Islet precursor cell (in vitro differentiated cells): ENCODE results near the gene ZNF248.
"Not testable (repeated sequence)": the region's sequence is repeated elsewhere in the genome, so short reads cannot be mapped to it uniquely, and the experiment has no call there.

Experiments
- DNase-seq: peaks from one replicate; pipeline ENCODE4 v3.0.0-alpha.2; 2018

Gene ZNF248

DNA sequence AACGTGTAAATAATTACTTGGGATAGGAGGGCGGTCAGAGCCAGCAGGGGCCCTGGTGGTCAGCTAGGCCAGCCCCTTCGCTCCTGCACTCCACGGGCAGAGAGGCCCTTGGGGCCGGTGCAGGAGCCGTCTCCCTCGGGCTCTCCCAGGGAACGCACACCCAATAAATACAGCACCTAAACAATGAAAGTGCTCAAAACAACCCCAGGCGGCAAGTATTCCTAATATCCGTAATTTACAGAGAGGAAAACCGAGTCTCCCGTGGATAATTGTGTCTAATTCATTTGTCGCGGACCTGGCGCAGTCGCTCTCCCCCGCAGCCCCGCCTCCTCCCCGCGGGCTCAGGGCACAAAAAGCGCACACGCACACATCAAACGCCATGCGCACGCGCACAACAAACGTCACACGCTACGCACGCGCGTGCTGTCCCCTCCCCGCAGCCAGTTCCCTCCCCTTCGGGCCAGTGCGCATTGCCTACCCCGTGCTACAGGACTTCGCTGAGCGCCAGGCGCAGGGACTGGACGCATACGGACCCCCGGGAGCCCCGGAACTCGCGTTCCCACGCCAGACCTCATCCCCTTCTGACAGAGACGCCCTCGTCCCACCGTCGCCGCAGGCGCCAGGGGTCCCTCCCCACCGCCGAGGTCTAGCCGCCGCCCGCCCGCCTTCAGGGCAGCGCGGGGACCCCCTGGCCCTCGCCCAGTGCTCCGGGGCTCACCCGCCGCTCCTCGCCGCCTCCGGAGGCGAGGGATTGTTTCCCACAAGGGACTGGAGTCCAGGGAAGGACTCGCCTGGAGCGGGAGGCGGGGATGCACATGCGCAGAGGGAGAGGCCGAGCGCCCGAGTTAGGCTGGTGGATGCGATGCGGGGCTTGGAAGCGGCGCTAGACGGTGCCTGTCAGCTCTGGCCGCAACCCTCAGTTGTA, at the start of gene ZNF248:
Gene ZNF248, minus strand, starts transcription at position 324 of the 925 bp plus-strand sequence. CDS start 1,300 bp downstream, outside the sequence.
- no peak for DNase-seq

DNA sequence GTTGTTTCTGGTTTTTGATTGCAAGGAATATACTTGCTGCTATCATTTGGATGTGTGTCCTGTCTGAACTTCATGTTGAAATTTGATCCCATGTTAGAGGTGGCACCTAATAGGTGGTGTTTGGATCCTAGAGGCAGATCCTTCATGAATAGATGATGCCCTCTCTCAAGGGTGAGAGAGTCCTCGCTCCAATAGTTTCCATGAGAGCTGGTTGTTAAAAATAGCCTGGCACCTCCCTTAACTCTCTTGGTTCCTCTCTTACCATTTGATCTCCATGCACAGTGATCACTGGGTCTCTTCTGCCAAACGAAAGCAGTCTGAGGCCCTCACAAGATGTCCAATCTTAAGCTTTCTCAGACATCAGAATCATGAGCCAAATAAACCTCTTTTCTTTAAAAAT, 49.0 kb upstream of the ZNF248 start:
- DNase-seq: no peak

DNA sequence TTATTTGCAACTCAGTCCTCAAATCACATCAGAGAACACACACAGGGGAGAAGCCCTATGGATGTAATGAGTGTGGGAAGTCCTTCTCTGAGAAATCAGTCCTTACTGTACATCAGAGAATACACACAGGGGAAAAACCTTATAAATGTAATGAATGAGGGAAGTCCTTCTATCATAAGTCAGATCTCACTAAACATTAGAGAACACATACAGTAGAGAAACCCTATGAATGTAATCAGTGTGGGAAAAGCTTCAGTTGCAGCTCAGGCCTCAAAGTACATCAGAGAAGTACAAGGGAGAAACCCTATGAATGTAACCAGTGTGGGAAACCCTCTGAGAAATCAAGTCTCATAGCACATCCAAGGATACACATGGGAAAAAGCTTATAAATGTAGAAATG, 39.0 kb upstream of the ZNF248 start:
- no peak for DNase-seq

DNA sequence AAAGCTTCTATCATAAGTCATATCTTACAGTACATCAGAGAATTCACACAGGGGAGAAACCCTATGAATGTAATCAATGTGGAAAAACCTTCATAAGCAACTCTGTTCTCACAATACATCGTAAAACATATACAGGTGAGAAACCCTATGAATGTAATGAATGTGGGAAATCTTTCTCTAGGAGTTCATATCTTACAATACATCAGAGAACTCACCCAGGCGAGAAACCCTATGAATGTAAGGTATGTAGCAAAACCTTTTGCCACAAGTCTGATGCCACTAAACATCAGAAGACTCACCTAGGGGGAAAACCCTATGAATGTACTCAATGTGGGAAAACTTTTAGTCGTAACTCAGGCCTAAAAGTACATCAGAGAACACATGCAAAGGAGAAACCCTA, 38.3 kb upstream of the ZNF248 start:
- DNase-seq: no peak

DNA sequence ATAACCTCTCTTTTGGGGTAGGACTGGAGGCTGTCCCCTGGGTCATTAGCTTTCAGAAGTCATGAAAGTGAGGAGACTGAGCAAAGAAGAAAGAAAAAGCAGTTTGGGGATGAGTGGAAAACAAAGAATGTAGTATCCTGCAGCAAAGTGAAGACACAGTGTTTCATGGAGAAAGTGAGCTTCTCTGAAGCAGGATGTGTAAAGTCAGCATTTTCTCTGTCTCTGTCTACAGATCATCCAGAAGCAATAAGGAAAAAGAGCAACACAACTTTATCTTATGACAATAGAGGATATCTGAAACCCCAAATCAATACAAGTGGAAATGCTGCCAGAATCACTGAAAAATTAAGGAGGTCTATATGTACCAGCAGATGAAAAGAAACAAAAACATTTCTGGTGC, 28.4 kb upstream of the ZNF248 start:
- no peak for DNase-seq

DNA sequence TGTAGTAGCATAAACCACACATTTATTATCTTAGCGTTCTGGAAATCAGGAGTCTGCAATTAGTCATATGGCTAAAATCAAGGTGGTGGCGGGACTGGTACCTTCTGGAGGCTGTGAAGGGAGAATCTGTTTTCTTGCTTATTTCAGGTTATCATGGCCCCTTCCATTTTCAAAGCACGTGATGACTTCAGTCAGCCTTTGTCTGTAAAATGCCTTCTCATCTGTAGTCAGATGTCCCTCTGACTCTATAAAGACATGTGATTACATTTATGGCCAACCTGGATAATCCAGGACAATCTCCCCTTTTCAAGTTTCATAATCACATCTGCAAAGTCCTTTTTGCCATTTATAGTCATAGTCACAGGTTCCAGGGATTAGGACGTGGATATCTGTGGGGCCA, 15.5 kb upstream of the ZNF248 start:
- DNase-seq: no peak

DNA sequence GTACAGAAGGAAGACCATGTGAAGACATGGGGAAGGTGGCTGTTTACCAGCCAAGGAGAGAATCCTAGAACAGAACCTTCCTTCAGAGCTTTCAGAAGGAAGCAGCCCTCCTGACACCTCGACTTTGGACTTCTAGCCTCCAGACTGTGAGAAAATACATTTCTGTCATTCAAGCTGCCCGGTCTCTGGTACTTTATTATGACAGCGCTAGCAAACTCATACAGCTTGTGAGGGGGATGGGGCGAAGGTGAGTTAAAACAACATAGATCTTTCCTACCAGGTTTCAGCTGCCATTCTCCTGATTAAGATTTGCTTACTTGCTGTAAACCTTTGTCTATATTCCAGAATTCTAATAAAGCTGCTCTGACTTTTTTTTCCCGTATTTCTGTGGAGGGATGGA, 14.9 kb upstream of the ZNF248 start:
- DNase-seq: no peak

DNA sequence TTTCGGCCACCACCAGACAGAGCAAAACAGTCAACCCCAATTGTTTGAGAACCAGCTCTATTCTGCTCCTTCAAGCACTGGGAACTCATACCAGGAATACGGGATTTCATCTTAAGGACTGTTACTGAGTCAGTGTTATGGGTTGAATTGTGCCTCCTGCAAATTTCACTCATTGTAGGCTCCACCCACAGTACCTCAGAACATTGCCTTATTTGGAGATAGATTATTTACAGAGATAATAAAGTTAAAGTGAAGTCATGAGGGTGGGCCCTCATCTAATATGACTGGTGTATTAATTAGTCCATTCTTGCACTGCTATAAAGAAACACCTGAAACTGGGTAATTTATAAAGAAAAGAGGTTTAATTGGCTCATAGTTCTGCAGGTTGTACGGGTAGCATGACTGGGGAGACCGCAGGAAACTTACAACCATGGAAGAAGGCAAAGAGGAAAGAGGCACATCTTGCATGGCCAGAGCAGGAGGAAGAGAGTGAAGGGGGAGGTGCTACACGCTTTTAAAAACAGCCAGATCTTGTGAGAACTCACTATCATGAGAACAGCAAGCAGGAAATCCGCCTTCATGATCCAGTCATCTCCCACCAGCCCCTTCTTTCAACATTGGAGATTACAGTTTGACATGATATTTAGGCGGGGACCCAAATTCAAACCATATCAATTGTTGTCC, 14.3 kb upstream of the ZNF248 start:
- no peak for DNase-seq

DNA sequence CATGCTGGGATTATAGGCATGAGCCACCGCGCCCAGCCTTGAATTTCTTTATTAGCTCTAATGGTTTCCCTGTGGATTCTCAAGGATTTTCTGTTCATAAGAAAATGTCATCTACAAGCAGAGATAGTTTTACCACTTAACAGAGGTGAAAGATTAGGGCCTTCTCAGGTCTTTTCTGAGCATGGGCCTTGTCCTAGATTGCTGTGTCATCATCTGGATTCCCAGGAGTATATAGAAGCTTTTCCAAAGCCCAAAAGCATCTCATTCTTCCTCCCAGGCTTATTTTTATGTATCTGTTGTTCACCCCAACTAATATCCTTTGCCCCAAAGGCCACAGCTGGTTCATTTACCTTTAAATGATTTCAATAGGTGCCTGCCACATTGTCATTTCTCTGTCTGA, 13.7 kb upstream of the ZNF248 start:
- no peak for DNase-seq

DNA sequence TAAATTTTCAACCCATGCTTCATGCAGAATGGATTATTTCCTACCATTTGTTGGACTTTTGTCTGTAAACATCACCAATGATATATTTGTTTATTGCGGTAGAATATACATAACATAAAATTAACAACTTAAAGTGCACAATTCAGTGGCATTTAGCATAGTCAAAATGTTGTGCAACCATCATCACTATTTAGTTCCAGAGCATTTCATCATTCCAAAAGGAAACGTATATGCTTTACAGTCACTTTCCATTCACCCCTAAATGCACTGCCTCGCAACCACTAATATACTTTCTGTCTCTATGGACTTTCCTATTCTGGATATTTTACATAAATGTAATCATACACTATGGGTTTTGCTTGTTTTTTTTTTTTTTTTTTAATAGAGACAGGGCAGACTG, 11.4 kb upstream of the ZNF248 start:
- DNase-seq: no peak

DNA sequence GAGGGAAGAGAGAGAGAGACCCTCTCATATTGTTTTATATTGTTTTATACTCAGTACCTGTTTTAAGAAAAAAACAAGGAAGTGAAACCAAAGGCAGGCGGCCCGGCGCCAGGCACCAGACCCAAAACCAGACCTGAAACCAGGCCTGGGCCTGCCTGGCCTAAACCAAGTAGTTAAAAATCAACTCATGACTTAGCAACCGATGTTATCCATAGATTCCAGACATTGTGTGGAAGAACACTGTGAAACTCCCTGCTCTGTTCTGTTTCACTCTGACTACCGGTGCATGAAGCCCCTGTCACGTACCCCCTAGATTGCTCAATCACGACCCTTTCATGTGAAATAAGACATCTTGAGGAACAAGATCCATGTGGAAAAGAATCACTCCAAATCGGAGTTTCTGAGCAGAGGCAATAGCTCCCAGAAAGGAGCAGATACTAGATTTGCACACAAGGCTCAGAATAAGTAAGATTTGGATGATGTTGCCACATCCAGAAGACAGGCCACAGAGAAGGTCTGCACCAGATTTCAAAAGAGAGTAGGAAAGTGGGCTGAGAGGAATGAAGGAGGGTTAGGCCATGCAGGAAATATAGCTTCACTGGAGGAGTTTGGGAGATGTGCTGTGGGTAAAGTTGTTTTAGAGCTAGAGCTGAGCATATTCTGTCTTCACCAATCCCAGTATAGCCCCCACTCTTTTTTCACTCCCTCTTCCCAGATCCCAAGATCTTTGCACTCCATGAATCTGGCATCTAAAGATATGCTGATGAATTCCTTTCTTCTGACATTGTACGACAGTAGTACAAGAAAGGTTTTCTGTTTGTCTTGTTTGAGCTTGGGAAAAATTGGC, 8.8 kb upstream of the ZNF248 start:
- no peak for DNase-seq

DNA sequence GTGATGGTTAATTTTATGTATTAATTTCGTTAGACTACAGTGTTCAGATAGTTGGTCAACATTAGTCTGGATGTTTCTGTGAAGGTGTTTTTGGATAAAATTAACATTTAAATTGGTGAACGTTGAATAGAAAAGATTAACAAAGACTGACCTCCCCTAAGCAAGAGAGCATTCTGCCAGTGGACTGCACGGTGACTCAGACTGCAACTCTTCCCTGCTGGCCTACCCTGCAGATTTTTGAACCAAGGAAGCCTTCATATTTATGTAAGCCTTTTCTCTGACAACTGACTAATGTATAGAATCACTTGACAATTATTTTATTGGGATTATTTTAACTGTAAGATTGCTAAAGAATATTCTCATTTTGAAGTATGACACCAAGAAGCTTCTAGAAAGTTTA, 7.9 kb upstream of the ZNF248 start:
- DNase-seq: no peak

DNA sequence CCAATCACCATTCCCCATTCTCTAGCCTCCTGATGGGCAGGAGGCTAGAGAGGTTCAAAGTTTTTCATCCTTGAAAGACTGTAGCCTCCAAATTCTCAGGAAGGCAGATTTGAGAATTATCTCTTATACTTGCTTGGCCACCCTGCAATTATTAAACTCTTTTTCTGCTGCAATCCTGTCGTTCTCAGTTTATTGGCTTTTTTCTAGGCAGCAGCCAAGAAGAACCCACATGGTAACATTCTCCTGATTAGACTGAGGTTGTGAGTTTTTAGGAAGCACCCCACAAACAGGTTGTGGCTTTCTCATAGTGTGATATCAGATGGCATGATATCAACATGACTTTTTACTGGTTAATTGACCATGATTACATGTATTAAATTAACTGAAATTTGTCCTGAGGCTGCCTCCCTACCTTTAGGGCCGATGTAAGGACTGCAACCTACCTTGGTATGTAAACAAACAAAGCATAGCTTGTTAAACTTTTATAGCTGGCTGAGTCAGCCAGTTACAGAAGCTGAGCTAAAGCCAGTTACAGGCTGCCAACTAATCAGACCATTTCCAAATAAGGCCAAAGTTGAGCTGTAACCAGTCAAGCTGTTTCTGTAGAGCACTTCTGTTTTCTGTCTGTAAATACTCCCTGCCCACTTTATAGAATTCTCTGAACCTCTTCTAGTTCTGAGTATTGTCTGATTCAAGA, 3.2 kb upstream of the ZNF248 start:
- DNase-seq: no peak

DNA sequence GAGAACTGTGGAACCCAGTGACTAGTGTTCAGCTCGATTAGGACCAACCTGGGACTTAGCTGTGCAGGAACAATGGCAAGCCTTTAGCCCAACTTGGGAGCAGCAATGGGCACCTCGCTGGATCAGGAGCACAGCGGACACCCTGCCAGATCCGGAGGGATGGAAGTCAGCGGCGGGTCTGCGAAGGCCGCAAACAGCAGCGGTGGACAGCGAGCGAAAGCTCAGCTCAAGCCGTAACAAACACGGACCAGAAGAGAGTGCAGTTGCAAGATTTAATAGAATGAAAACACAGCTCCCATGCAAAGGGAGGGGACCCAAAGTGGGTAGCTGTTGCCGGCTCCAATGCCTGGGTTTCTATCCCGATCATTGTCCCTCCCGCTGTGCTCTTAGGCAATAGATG, 1.9 kb upstream of the ZNF248 start:
- not testable (repeated sequence) for DNase-seq

DNA sequence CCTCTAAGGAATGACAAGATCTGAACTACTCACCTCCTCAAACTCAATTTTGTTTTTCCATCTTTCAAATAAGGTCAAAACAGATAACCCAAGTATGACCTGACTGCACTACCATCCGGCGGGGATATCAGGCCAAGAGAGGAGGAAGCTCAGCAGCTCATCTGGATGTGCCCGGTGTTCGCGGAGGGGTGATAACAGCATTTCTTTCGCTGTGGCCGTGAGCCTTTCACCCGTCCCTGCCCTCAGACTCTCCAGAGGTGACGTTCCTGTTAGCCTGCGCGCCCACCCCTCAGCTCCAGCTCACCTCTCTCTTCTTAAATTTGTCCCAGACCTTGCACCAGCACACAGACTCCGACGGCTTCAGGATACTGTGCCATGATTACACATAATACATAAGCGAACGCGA, 526 bp downstream of the ZNF248 start:
- DNase-seq: no peak

DNA sequence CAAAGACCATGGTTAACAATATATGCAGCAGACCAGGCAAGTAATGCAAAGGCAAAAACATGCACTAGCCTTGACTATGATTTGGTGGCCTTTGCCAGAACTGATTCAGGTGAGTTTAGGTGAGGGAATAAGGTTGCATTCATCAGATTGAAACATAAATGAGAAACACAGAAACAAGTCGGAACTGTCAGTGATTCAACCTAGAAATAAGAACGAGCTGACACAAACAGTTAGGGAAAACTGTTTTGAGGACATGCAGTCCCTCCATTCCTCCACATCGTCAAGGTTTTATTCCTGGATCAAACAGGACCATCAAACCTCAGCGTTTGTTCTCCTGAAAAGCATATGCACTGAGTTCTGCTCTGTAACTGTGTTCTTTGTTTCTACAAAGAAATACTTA, 1.8 kb downstream of the ZNF248 start:
- DNase-seq: no peak

DNA sequence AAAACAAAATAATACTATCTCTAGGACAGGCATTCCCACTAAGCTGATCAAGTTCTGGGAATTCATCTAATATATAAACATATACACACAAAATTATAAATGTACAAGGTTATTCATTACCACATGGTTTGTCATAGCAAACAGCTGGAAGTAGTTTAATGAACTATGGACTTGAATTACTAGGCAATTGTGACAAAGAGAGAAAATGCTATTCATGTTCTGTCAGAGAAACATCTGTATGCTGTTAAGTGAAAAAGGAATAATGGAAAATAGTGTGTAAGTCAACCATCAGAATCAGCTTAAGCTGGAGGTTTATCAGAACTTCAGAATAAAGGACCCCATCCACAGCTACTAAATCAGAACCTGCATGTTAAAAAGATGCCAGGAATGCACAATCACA, 2.8 kb downstream of the ZNF248 start:
- DNase-seq: no peak

DNA sequence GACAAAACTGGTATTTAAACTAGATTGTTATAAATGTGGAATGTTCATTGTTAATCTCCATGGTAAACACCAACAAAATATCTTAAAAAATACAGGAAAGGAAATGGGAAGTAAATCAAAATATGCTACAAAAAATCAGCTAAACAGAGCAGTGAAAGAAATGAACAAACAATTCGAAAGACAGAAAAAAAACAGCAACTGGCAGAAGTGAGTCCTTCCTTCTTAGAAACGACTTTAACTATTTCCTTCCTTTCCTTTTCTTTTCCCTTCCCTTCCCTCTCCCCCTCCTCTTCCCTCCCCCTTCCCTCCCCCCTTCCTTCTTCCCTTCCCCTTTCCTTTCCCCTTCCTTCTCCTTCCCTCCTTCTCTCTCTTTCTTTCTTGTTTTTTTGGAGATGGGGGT, 12.8 kb downstream of the ZNF248 start:
- no peak for DNase-seq

DNA sequence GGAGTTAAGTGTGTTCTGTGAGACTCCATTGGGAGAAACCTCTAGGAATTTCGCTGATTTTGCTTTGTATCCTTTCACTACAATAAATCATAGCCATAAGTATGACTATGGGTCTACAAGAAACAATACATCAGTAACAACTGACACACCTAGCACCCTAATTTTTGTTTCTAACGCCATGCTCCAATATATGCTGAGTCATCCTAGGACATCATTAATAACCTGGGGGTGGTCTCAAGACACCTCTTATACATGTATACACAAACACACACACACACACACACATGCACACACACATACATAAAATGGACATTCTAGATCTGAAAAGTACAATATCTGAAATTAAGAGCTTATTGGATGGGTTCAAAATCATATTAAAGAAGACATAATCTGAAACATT, 18.2 kb downstream of the ZNF248 start:
- no peak for DNase-seq

DNA sequence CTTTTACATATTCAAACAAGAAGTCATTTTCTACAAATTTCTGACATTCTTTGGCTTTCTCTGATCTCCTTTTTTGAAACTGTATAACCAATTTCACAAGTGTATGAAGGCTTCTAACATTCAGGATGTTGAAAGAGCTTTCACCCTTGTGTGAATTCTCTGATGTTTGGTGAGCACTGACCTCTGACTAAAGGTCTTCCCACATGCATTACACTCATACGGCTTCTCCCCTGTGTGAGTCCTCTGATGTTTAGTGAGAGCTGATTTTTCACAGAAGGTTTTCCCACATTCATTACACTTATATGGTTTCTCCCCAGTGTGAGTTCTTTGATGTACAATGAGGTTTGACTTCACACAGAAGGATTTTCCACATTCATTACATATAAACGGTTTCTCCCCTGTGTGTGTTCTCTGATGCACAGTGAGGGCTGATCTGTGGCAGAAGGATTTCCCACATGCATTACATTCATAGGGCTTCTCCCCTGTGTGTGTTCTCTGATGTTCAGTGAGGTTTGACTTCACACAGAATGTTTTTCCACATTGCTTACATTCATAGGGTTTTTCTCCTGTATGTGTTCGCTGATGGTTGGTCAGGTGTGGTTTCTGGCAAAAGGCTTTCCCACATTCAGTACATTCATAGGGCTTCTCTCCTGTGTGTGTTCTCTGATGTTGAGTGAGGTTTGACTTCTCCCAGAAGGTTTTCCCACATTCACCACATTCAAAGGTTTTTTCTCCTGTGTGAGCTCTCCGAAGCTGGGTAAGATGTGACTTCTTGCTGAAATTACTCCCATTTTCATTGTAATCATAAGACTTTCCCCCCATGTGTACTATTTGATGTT, 25.7 kb downstream of the ZNF248 start:
- DNase-seq: no peak

DNA sequence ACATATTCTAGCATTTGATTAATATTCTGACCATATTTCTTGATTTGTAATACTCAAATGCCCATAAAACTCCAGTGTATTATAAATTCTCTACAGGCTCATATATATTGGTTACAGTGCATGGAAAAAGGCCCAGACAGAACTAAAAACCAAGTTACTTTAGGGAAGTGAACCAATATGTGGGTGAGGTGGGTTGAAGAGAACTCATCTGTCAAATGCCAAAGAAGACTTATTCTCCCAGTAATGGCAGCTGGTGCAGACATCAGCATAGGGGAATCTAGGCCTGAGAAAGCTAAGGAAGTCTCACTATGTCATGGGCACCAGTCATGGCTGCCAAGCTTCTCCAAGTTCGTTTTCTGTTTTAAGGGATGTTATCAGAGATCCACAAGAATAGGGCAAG, 30.6 kb downstream of the ZNF248 start:
- no peak for DNase-seq

DNA sequence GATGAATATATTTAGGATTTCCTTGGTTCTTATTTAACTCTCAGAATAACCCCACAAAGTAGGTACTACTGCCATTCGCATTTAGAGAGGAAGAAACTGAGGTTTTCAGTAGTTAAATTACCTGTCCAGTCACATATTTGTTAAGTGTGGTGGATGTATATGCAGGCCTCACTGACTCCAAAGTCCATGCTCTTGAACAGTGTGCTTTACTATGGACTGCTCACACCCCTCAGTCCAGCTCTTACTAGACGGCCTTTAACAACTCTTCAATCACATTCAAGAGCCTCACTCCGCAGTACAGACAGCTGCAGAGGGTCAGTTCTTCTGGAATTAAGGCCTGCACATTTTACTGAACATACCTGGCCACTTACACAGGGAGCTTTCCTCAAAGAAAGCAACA, 36.2 kb downstream of the ZNF248 start:
- no peak for DNase-seq
